ENCODE data around the gene ZNF839.

ZNF839 gene

GRCh38 chr14:102279688-102280348 lies 39.7 kb upstream of the ZNF839 start:
- no peak for DNase-seq (ENCODE audit: low read depth)
- H3K4me3 ChIP-seq (ENCODE audit: low read depth, low read length), result no peak overlapping the region
- TF ChIP-seq CTCF (IDR thresholded peaks at IDR 0.05; ENCODE audit: insufficient read depth, low read depth, low read length, missing control alignments), result no peak

- no peak for DNase-seq (ENCODE audit: low read depth)
Observed at GRCh38 chr14:102280376-102280962, 39.1 kb upstream of the ZNF839 start.

GRCh38 chr14:102282751-102283465 lies 36.6 kb upstream of the ZNF839 start:
- no peak for TF ChIP-seq CTCF (IDR thresholded peaks at IDR 0.05; ENCODE audit: insufficient read depth, low read depth, low read length, missing control alignments)
- H3K4me3 ChIP-seq (ENCODE audit: low read depth, low read length), result no peak overlapping the region
- no peak for DNase-seq (ENCODE audit: low read depth)

More at GRCh38 chr14:102280376-102280962, 39.1 kb upstream of the ZNF839 start:
- no peak overlapping the region for H3K4me3 ChIP-seq (ENCODE audit: low read depth, low read length)
- TF ChIP-seq CTCF (IDR thresholded peaks at IDR 0.05; ENCODE audit: insufficient read depth, low read depth, low read length, missing control alignments), result no peak

- no peak for TF ChIP-seq CTCF (IDR thresholded peaks at IDR 0.05; ENCODE audit: insufficient read depth, low read depth, low read length, missing control alignments)
- no peak overlapping the region for H3K4me3 ChIP-seq (ENCODE audit: low read depth, low read length)
- DNase-seq (ENCODE audit: low read depth), result no peak
Observed at GRCh38 chr14:102283631-102284129, 35.9 kb upstream of the ZNF839 start.

GRCh38 chr14:102285106-102285505 lies 34.4 kb upstream of the ZNF839 start:
- DNase-seq (ENCODE audit: low read depth), result no peak
- no peak overlapping the region for H3K4me3 ChIP-seq (ENCODE audit: low read depth, low read length)
- no peak for TF ChIP-seq CTCF (IDR thresholded peaks at IDR 0.05; ENCODE audit: insufficient read depth, low read depth, low read length, missing control alignments)

GRCh38 chr14:102288139-102288538 lies 31.4 kb upstream of the ZNF839 start:
- no peak for TF ChIP-seq CTCF (IDR thresholded peaks at IDR 0.05; ENCODE audit: insufficient read depth, low read depth, low read length, missing control alignments)
- no peak overlapping the region for H3K4me3 ChIP-seq (ENCODE audit: low read depth, low read length)
- DNase-seq (ENCODE audit: low read depth), result no peak

All from GM12865 (cell line).